GM13977 (cell line): ENCODE measurements around the gene ERC1.

Source experiments
- DNase-seq: peaks from one replicate; pipeline ENCODE4 v3.0.0; 2012; ENCODE audit warnings: low spot score
- in situ Hi-C: fragments of 300-500 bp; cut with MboI; formaldehyde crosslinking; loops from one replicate; pipeline ENCODE4 v1.12.0; 2022; ENCODE audit warnings: low sequenced_read_pairs, low pct_unique_long_range_greater_than_20kb, mixed read lengths, inconsistent platforms; ENCODE audit not compliant: unreplicated experiment
- TF ChIP-seq, protein P1 (sequence below): IDR thresholded peaks from 2 replicates; pipeline ENCODE4 v1.5.1; 2012; ENCODE audit warnings: mild to moderate bottlenecking, control low read depth; ENCODE audit not compliant: insufficient read depth; ENCODE audit errors: extremely low read depth, missing control alignments

Gene ERC1

DNA sequence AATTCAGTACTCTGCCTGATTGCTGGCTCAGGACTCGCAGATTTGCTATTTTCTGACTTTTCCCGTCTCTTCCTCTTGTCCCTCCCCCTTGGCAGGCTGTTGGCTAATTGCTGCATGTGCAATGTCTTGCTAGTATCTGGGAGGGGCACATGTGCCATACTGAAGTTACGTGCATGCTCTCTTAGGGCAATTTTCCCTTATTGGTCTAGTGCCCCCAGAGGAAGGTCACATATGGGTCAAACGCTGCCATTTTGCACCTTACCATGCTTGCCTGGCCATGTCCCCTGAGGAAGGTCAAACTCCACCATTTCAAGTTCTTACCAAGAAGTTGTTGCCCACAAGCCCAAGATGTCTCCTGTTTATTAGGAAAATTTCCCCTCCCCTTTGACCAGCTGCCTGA, 13.9 kb upstream of the ERC1 start:
- in situ Hi-C loops: no loop called here
- TF ChIP-seq, protein P1, sequence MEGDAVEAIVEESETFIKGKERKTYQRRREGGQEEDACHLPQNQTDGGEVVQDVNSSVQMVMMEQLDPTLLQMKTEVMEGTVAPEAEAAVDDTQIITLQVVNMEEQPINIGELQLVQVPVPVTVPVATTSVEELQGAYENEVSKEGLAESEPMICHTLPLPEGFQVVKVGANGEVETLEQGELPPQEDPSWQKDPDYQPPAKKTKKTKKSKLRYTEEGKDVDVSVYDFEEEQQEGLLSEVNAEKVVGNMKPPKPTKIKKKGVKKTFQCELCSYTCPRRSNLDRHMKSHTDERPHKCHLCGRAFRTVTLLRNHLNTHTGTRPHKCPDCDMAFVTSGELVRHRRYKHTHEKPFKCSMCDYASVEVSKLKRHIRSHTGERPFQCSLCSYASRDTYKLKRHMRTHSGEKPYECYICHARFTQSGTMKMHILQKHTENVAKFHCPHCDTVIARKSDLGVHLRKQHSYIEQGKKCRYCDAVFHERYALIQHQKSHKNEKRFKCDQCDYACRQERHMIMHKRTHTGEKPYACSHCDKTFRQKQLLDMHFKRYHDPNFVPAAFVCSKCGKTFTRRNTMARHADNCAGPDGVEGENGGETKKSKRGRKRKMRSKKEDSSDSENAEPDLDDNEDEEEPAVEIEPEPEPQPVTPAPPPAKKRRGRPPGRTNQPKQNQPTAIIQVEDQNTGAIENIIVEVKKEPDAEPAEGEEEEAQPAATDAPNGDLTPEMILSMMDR: no peak
- DNase-seq: no peak

DNA sequence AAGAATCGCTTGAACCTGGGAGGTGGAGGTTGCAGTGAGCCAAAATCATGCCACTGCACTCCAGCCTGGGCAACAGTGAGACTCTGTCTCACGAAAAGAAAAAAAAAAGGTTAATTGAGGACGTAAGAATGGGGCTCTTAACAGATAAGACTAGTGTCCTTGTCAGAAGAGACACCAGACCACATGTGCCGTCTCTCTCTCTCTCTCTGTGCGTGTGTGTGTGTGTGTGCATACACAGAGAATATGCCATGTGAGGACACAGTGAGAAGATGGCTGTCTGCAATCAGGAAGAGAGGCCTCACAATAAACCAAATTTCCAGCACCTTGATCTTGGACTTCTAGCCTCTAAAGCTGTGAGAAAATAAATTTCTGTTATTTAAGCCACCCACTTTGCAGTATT, 11.7 kb upstream of the ERC1 start:
- DNase-seq: no peak
- TF ChIP-seq, protein P1: no peak
- in situ Hi-C loops: no loop called here

DNA sequence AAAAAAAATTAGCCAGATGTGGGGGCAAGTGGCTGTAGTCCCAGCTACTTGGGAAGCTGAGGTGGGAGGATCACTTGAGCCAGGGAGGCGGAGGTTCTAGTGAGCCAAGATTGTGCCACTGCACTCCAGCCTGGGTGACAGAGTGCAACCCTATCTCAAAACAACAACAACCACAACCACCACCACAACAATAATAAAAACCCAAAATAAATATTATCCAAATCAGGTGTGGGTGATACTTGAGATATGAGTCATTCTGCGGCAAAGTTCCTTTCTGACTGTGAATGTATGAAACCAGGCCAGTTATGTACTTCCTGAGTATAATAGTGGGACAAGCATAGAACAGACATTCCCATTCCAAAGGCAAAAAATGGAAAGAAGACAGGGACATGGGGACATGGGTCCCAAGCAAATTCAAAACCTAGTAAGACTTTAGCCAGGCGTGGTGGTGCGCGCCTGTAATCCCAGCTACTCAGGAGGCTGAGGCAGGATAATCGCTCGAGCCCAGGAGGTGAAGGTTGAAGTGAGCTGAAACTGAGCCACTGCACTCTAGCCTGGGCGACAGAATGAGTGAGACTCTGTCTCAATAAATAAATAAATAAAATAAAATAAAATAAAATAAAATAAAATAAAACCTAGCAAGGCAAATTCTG, 9.7 kb upstream of the ERC1 start:
- in situ Hi-C loops: no loop called here
- TF ChIP-seq, protein P1: no peak

DNA sequence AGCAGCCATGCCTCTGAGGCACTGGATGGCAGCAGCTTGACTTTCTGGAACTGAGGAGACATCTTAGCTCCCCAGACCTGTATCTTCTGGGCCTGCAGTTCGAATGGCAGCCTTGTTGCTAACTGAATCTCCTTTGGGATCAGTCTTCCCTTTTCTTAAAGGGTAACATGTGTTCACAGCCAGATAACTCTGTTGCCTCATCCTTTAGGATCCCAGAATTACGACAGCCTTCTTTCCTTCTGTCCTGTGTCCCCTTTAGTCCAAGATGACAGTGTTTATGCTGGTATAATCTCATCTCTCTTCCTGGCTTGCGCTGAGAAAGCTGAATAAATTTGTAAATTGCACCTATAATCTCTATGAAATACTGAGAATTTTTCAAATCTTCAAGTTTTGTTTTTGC, 9.1 kb upstream of the ERC1 start:
- in situ Hi-C loops: no loop called here
- TF ChIP-seq, protein P1: no peak
- DNase-seq: no peak

More for the DNA sequence above, 9.7 kb upstream of the ERC1 start:
- DNase-seq: no peak

DNA sequence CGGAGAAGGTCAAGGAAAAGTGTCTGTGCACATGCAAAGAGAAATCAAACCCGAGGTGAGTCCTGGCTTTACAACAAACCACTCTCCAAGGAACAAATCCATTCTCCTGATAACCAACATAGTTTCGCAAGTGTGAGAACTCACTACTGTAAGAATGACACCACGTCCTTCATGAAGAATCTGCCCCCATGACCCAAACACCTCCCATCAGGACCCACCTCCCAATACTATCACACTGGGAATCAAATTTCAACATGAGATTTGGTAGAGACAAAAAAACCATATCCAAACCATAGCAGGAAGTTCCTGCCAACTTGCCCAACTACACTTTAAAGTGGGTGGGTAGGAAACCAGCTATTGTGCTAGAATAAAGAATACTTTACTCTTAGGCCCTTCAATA, 2.4 kb upstream of the ERC1 start:
- no peak for DNase-seq
- TF ChIP-seq, protein P1: no peak
- in situ Hi-C loops: no loop called here

DNA sequence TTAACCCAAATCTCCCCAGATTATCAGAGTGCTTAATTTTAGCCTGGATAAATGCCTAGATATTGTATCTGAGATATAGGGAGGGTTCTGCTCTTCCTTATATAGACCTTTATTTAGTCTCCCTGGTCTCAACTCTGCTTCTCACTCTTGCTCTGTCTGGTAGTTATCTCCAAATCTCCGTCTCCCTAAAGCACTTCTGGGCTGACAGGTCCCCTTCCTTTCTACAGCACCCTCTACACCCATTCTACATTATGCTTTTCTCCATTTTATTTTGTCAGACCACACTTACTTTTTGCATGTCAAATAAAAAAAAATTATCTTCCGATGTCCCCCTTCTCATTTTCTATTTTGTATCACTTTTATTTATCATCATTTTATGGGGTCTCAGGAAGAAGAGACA, 2.0 kb upstream of the ERC1 start:
- TF ChIP-seq, protein P1: no peak
- in situ Hi-C loops: no loop called here
- no peak for DNase-seq
